ENCODE measurements around the gene CKB. TPM values are rescaled to one million over a fixed set of nuclear protein-coding genes. Genes with fewer than 3 reads are reported as not detected.

The CKB gene
- total and polyA plus RNA-seq, 9 of the 15 experiments (the other 6 are each of a cell fraction or from before 2014, with no cell fraction given) = 23.9 to 692 (median 132) TPM

DNA sequence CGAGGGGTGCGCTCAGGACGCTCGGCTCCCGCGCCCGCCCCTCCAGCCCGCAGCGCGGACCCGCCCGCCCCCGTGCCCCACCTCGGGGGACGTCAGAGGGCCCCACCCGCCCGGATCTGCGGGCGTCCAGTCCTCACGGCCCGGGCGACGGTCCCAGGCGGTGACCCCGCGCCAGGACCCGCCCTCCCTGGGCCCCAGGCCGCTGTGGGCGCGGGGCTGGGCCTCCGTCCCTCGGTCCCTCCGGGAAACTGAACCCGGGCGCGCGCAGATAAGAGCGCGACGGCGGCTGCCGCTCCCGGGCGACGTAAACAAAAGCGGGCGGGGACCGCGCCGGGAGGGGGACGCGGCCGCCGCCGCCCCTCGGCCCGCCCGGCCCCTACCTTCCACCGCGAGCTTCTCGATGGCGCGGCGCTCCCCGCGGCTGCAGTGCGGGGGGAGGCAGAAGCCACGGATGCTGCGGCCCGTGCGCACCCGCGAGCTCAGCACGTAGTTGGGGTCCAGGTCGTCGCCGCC, 1.1 kb downstream of the CKB start (continued):
- TF ChIP-seq TEAD4 (IDR thresholded peaks at IDR 0.05; ENCODE audit: low read length) (no peak), TEAD4 (CRISPR knock-in tag; IDR thresholded peaks at IDR 0.05; ENCODE audit: borderline replicate concordance) (no peak), PHTF2 (CRISPR knock-in tag; IDR thresholded peaks at IDR 0.05) (no peak), CTBP1 (IDR thresholded peaks at IDR 0.05; ENCODE audit: borderline replicate concordance) (0 out of 2 replicates have a peak, but pooled peaks have one; percentile 19), ZNF780A (CRISPR knock-in tag; IDR thresholded peaks at IDR 0.05) (no peak), SOX6 (IDR thresholded peaks at IDR 0.05) (no peak), DEAF1 (CRISPR knock-in tag; IDR thresholded peaks at IDR 0.05) (no peak), TEAD2 (tag; IDR thresholded peaks at IDR 0.05) (no peak), RBFOX2 (IDR thresholded peaks at IDR 0.05; ENCODE audit: low read depth, low read length) (peak; percentile 50), JUND (IDR thresholded peaks at IDR 0.05; ENCODE audit: borderline replicate concordance, low read depth, low read length) (no peak), JUND (tag; IDR thresholded peaks at IDR 0.05; ENCODE audit: borderline replicate concordance, low read depth, low read length) (no peak), ZBTB2 (IDR thresholded peaks at IDR 0.05) (no peak), PHF8 (IDR thresholded peaks at IDR 0.05; ENCODE audit: borderline replicate concordance, low read length) (peak; percentile 18; the same call in 1 of the 2 replicates), POLR2G (IDR thresholded peaks at IDR 0.05; ENCODE audit: low read depth, low read length) (peak; percentile 11)
- TF ChIP-seq, protein P1, sequence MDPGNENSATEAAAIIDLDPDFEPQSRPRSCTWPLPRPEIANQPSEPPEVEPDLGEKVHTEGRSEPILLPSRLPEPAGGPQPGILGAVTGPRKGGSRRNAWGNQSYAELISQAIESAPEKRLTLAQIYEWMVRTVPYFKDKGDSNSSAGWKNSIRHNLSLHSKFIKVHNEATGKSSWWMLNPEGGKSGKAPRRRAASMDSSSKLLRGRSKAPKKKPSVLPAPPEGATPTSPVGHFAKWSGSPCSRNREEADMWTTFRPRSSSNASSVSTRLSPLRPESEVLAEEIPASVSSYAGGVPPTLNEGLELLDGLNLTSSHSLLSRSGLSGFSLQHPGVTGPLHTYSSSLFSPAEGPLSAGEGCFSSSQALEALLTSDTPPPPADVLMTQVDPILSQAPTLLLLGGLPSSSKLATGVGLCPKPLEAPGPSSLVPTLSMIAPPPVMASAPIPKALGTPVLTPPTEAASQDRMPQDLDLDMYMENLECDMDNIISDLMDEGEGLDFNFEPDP (CRISPR knock-in tag; IDR thresholded peaks at IDR 0.05) = no peak
- TF ChIP-seq, protein P2, sequence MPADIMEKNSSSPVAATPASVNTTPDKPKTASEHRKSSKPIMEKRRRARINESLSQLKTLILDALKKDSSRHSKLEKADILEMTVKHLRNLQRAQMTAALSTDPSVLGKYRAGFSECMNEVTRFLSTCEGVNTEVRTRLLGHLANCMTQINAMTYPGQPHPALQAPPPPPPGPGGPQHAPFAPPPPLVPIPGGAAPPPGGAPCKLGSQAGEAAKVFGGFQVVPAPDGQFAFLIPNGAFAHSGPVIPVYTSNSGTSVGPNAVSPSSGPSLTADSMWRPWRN (IDR thresholded peaks at IDR 0.05; ENCODE audit: low read depth) = no peak
- TF ChIP-seq, protein P3, sequence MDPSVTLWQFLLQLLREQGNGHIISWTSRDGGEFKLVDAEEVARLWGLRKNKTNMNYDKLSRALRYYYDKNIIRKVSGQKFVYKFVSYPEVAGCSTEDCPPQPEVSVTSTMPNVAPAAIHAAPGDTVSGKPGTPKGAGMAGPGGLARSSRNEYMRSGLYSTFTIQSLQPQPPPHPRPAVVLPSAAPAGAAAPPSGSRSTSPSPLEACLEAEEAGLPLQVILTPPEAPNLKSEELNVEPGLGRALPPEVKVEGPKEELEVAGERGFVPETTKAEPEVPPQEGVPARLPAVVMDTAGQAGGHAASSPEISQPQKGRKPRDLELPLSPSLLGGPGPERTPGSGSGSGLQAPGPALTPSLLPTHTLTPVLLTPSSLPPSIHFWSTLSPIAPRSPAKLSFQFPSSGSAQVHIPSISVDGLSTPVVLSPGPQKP (CRISPR knock-in tag; IDR thresholded peaks at IDR 0.05) = no peak
- TF ChIP-seq, protein P4, sequence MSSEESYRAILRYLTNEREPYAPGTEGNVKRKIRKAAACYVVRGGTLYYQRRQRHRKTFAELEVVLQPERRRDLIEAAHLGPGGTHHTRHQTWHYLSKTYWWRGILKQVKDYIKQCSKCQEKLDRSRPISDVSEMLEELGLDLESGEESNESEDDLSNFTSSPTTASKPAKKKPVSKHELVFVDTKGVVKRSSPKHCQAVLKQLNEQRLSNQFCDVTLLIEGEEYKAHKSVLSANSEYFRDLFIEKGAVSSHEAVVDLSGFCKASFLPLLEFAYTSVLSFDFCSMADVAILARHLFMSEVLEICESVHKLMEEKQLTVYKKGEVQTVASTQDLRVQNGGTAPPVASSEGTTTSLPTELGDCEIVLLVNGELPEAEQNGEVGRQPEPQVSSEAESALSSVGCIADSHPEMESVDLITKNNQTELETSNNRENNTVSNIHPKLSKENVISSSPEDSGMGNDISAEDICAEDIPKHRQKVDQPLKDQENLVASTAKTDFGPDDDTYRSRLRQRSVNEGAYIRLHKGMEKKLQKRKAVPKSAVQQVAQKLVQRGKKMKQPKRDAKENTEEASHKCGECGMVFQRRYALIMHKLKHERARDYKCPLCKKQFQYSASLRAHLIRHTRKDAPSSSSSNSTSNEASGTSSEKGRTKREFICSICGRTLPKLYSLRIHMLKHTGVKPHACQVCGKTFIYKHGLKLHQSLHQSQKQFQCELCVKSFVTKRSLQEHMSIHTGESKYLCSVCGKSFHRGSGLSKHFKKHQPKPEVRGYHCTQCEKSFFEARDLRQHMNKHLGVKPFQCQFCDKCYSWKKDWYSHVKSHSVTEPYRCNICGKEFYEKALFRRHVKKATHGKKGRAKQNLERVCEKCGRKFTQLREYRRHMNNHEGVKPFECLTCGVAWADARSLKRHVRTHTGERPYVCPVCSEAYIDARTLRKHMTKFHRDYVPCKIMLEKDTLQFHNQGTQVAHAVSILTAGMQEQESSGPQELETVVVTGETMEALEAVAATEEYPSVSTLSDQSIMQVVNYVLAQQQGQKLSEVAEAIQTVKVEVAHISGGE (CRISPR knock-in tag; IDR thresholded peaks at IDR 0.05) = no peak
